Muscle layer of duodenum (tissue), 2 donors: ENCODE data around the gene PHACTR1.

Experiments used
- H3K27ac ChIP-seq: one replicate; pipeline ENCODE4 v1.7.0; 2013; ENCODE audit warnings: mild to moderate bottlenecking, low read length
- H3K27me3 ChIP-seq: one replicate; pipeline ENCODE4 v1.7.0; 2013; ENCODE audit warnings: low read depth, mild to moderate bottlenecking, control low read depth, low read length
- H3K36me3 ChIP-seq, 2 donors: one replicate each; pipeline ENCODE4 v1.7.0; 2013; ENCODE audit warnings: low read length in 2 of 2, control low read depth in 1 of 2, mild to moderate bottlenecking in 1 of 2; ENCODE audit not compliant: insufficient read depth in 2 of 2, control insufficient read depth in 1 of 2
- H3K4me1 ChIP-seq, 2 donors: one replicate each; pipeline ENCODE4 v1.7.0; 2013; ENCODE audit warnings: low read length in 2 of 2, mild to moderate bottlenecking in 2 of 2, control low read depth in 1 of 2, moderate library complexity in 1 of 2; ENCODE audit not compliant: insufficient read depth in 2 of 2, control insufficient read depth in 1 of 2
- H3K4me3 ChIP-seq, 2 donors: one replicate each; pipeline ENCODE4 v1.7.0; 2013; ENCODE audit warnings: low read length in 2 of 2, low read depth in 1 of 2, mild to moderate bottlenecking in 1 of 2
- H3K9me3 ChIP-seq, 2 donors: one replicate each; pipeline ENCODE4 v1.7.0; 2013; ENCODE audit warnings: low read length in 2 of 2, control low read depth in 1 of 2, mild to moderate bottlenecking in 1 of 2; ENCODE audit not compliant: control insufficient read depth in 1 of 2
- donor health status: healthy.

PHACTR1 gene

DNA sequence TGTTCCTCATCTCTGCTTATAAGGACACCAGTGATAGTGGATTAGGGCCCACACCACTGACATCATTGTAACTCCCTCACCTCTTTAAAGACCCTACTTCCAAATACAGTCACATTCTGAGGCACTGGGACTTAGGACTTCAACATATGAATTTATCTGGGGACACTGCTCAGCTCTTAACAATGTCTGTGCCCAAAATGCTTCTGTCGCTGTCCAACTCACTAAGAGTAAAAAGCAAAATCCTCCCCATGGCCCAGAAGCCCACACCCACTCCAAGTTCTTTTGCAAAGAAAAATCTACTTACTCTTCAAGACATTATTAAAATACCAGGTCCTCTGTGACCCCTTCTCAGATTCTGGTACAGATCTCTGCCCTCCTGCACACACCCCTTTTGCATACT, 495.5 kb downstream of the PHACTR1 start:
- Histone ChIP-seq H3K36me3 (no peaks in the 10 kb centered on the region), H3K9me3 (no peaks in the 10 kb centered on the region), H3K27ac (no peak overlapping the region), H3K27me3 (no peaks in the 10 kb centered on the region), H3K4me3 (no peak overlapping the region), H3K4me1 (peaks cover 2 to 6% of the 10 kb centered on the region in 2 donors)

DNA sequence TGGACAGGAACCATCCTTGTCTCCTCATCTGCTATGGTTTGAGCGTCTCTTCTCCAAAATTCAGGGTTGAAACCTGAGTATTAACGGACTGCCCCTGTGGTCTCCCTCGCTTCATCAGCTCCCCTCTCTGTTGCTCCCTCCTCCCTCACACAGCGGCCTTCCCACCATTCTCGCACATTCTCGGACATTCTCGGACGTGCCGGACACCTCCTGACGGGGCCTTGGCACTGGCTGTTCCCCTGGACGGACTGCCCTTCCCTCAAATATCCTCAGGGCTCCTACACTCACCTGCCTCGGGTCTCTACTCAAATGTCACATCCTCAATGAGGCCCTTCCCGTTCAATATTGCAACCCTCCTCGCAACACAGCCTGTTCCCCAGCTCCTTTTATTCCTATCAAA, 496.0 kb downstream of the PHACTR1 start:
- H3K4me3 ChIP-seq, result no peak overlapping the region
- no peak overlapping the region for H3K27ac ChIP-seq
- H3K4me1 ChIP-seq, result peaks cover 6% of the 10 kb centered on the region in 2 donors
- no peaks in the 10 kb centered on the region for H3K27me3 ChIP-seq
- H3K36me3 ChIP-seq, result no peaks in the 10 kb centered on the region
- no peaks in the 10 kb centered on the region for H3K9me3 ChIP-seq

- no peaks in the 10 kb centered on the region for H3K36me3 ChIP-seq
- peaks cover 6 to 11% of the 10 kb centered on the region in 2 donors for H3K4me1 ChIP-seq
- H3K4me3 ChIP-seq, result no peak overlapping the region
- no peaks in the 10 kb centered on the region for H3K27me3 ChIP-seq
- no peak overlapping the region for H3K27ac ChIP-seq
- no peaks in the 10 kb centered on the region for H3K9me3 ChIP-seq
Measured at GRCh38 chr6:13215390-13215789, 498.8 kb downstream of the PHACTR1 start.

GRCh38 chr6:13216236-13217014, 499.9 kb downstream of the PHACTR1 start:
- no peak overlapping the region for H3K4me3 ChIP-seq
- H3K9me3 ChIP-seq, result no peaks in the 10 kb centered on the region
- H3K27ac ChIP-seq, result no peak overlapping the region
- H3K4me1 ChIP-seq, result peaks cover 6 to 11% of the 10 kb centered on the region in 2 donors
- no peaks in the 10 kb centered on the region for H3K36me3 ChIP-seq
- no peaks in the 10 kb centered on the region for H3K27me3 ChIP-seq

DNA sequence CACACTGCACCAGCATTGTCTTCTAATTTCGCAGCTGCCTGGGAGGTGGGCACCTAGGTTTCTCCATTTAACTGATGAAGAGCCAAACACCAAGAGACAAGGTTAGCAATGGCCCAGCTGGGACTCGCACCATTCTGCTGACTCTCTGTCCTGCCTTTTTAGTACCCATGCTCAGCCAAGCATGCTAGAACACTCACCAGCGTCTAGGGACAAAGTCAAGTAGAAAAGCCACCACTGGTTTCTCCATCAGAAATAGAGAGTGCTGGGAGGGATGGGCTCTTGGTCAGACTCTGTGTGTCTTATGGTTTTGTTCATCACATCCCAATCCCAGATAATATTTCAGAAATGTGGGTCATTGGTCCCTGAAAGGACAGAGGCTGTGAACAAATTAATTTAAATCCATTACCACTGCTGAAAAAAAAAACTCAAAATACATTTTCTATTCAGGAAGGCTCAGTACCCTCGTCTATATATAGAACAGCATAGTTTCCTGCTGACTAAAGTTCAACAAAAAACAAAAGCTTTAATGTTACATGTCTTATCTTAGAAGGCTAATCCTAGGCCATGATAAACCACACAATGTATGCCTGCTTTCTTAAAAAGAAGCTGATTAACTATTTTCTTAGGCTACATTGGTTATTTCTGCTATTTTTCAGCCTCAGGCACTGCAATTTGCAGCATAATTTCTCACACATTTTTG, 500.8 kb downstream of the PHACTR1 start:
- peaks cover 6 to 11% of the 10 kb centered on the region in 2 donors for H3K4me1 ChIP-seq
- no peak overlapping the region for H3K27ac ChIP-seq
- no peaks in the 10 kb centered on the region for H3K36me3 ChIP-seq
- H3K4me3 ChIP-seq, result no peak overlapping the region
- no peaks in the 10 kb centered on the region for H3K9me3 ChIP-seq
- no peaks in the 10 kb centered on the region for H3K27me3 ChIP-seq

DNA sequence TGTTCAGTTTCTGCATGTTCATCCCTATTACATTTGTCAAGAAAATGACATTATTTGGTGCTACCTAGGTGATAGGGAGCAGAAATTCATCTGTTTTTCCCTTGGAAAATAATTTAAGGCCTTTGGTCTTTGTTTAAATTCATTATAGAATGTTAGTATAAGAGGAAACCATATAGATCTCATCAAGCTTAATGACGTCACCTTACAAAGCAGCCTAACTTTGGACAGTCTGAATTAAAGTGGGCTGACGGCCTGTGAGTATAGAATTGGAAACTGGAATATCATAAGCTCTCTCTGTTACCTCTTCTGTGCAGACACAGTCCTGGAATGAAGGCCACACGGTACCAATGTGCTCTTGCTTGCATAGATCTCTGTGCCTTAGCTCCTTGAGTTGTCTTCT, 503.7 kb downstream of the PHACTR1 start:
- no peak overlapping the region for H3K4me3 ChIP-seq
- peaks cover 6 to 11% of the 10 kb centered on the region in 2 donors for H3K4me1 ChIP-seq
- no peaks in the 10 kb centered on the region for H3K9me3 ChIP-seq
- no peak overlapping the region for H3K27ac ChIP-seq
- no peaks in the 10 kb centered on the region for H3K27me3 ChIP-seq
- no peaks in the 10 kb centered on the region for H3K36me3 ChIP-seq

DNA sequence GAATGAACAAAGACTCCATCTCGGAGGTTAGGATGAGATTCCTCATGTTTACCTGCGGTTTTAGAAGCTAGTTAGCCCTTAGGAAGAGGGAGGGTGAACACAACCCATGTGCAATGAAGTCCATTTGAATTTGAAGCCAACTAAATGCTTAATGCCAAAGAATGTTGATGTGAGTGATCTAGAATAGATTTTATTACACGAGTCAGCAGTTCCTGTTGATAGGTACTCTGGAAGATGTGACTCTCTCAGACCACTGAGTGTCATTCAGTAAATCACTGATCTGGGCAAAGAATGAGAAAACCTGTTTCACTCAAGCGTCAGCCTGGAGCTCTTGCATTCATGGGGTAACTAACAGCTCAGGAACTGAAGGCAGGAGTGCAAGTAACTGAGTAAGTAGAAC, 505.5 kb downstream of the PHACTR1 start:
- Histone ChIP-seq H3K27ac (no peak overlapping the region), H3K9me3 (no peaks in the 10 kb centered on the region)

GRCh38 chr6:13226071-13226470, 509.5 kb downstream of the PHACTR1 start:
- Histone ChIP-seq H3K27ac (no peak overlapping the region), H3K36me3 (no peaks in the 10 kb centered on the region), H3K4me1 (no peaks in the 10 kb centered on the region), H3K9me3 (no peaks in the 10 kb centered on the region), H3K4me3 (no peak overlapping the region), H3K27me3 (no peaks in the 10 kb centered on the region)

More for the DNA sequence above, 505.5 kb downstream of the PHACTR1 start:
- no peaks in the 10 kb centered on the region for H3K36me3 ChIP-seq
- H3K4me3 ChIP-seq, result no peak overlapping the region
- H3K27me3 ChIP-seq, result no peaks in the 10 kb centered on the region
- peaks cover 0 to 10% of the 10 kb centered on the region in 2 donors for H3K4me1 ChIP-seq

- H3K27me3 ChIP-seq, result no peaks in the 10 kb centered on the region
- peaks cover 0 to 4% of the 10 kb centered on the region in 2 donors for H3K36me3 ChIP-seq
- no peaks in the 10 kb centered on the region for H3K9me3 ChIP-seq
- H3K4me3 ChIP-seq, result no peak overlapping the region
- H3K4me1 ChIP-seq, result no peaks in the 10 kb centered on the region
- no peak overlapping the region for H3K27ac ChIP-seq
Measured at GRCh38 chr6:13228264-13229204, 512.0 kb downstream of the PHACTR1 start.

- Histone ChIP-seq H3K27ac (no peak overlapping the region), H3K4me1 (no peaks in the 10 kb centered on the region), H3K36me3 (peaks cover 0 to 4% of the 10 kb centered on the region in 2 donors), H3K4me3 (no peak overlapping the region), H3K27me3 (no peaks in the 10 kb centered on the region), H3K9me3 (no peaks in the 10 kb centered on the region)
Measured at GRCh38 chr6:13229205-13230085, 512.9 kb downstream of the PHACTR1 start.
